WTC11 (cell line): ENCODE measurements around the gene RPS6KA2.

Experiments used
- AFF4 ChIP-seq: sonication (generic); formaldehyde crosslinking; IDR thresholded peaks from 2 replicates; pipeline ENCODE4 v1.8.1; 2023; ENCODE audit warnings: mild to moderate bottlenecking, missing genetic modification reagents, borderline replicate concordance
- ATF6 ChIP-seq: sonication (generic); formaldehyde crosslinking; IDR thresholded peaks from 2 replicates; pipeline ENCODE4 v1.8.1; 2023; ENCODE audit warnings: mild to moderate bottlenecking, missing genetic modification reagents
- PREB ChIP-seq: sonication (generic); formaldehyde crosslinking; IDR thresholded peaks from 2 replicates; pipeline ENCODE4 v1.8.1; 2022; ENCODE audit warnings: mild to moderate bottlenecking, missing genetic modification reagents, moderate library complexity, borderline replicate concordance

- no peak for TF ChIP-seq PREB (CRISPR knock-in tag)
- no peak for TF ChIP-seq ATF6
- TF ChIP-seq AFF4 (CRISPR knock-in tag), result no peak
These were observed 26.5 kb upstream of the RPS6KA2 start for GRCh38 chr6:166653639-166653941.
